Subcutaneous adipose tissue (tissue), 4 donors: ENCODE results near the gene CFTR. TPM values are rescaled to one million over a fixed set of nuclear protein-coding genes. Genes with fewer than 3 reads are reported as not detected.

Experiments used
- total RNA-seq, 4 donors: library from RNA; depleted of rRNA; stranded (reverse); fragments of >200 nt; gene quantifications; one replicate each; pipeline ENCODE4 v1.1.0, GENCODE V29; 2016
- TF ChIP-seq, protein P1 (sequence below): fragments of 450-650 bp; IDR thresholded peaks from one replicate; pipeline ENCODE4 v1.5.1; 2016; ENCODE audit warnings: low read depth, mild to moderate bottlenecking, control low read depth, antibody characterized with exemption, moderate library complexity

The CFTR gene
- total RNA-seq, 4 donors from 2014 or later: 2.6 TPM; not detected in 3

GRCh38 chr7:117639966-117640365 is 160.1 kb downstream of the CFTR start:
- TF ChIP-seq, protein P1, sequence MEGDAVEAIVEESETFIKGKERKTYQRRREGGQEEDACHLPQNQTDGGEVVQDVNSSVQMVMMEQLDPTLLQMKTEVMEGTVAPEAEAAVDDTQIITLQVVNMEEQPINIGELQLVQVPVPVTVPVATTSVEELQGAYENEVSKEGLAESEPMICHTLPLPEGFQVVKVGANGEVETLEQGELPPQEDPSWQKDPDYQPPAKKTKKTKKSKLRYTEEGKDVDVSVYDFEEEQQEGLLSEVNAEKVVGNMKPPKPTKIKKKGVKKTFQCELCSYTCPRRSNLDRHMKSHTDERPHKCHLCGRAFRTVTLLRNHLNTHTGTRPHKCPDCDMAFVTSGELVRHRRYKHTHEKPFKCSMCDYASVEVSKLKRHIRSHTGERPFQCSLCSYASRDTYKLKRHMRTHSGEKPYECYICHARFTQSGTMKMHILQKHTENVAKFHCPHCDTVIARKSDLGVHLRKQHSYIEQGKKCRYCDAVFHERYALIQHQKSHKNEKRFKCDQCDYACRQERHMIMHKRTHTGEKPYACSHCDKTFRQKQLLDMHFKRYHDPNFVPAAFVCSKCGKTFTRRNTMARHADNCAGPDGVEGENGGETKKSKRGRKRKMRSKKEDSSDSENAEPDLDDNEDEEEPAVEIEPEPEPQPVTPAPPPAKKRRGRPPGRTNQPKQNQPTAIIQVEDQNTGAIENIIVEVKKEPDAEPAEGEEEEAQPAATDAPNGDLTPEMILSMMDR: no peak

DNA sequence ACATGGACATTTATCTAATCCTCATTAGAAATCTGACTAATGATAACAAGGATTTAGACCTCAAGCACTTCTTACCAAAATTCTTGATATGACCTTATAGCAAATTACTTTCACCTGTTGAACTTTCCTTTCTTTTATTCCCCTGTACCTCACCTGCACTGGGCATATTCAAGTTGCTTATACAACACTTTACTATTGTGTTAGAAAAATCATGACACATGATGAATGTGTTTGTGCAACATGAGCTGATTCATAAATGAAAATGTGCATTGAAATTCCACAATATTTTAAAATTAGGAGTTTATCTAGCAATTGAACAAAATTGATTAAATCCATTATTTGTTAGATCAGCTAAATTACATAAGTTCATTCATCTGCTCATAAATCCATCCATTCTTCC is 160.6 kb downstream of the CFTR start:
- TF ChIP-seq, protein P1: no peak

GRCh38 chr7:117645481-117646165 is 165.8 kb downstream of the CFTR start:
- TF ChIP-seq, protein P1: no peak

DNA sequence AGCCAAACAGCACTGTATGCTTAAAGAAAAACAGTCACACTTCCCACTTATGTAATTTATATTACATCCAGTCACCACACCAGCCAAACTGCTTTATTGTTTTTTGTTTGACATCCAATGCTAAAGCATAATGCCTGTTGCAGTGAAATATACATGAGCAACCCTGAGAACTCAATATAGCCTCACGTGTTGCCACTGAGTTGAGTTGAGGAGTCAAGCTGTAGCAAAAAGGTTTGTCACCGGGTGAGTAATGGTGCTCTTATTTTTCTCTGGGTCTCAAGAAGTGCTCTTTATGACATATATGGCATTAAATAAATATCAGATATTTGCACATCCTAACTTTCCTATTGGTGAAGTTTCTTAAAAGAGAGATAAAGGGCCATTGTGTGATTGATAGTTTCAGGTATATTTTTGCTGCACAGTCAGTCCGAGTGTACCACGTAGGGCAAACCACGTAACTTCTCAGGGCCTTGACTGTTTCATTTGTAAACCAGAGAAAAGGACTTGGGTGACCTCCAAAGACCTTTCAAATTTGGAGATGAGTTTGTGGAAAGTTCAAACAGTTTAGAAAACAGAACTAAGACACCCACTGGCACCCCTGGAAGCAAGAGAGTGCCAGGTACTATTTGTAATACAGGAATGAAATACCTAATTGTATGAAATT is 168.5 kb downstream of the CFTR start:
- TF ChIP-seq, protein P1: no peak

- TF ChIP-seq, protein P1: no peak
Measured at GRCh38 chr7:117652943-117653680, 173.3 kb downstream of the CFTR start.

- TF ChIP-seq, protein P1: no peak
Measured at GRCh38 chr7:117654780-117655179, 175.0 kb downstream of the CFTR start.

GRCh38 chr7:117656806-117657205 is 177.0 kb downstream of the CFTR start:
- TF ChIP-seq, protein P1: no peak
